ENCODE results near the gene BRF1. TPM values are rescaled to one million over a fixed set of nuclear protein-coding genes. Genes with fewer than 3 reads are reported as not detected.

BRF1 gene
- total RNA-seq, 1 donor from 2014 or later = 80.5 TPM

GRCh38 chr14:105178069-105178867 lies 122.5 kb downstream of the BRF1 start:
- DNase-seq (ENCODE audit: low read depth) = no peak

- DNase-seq (ENCODE audit: low read depth) = peak; percentile 92
These were observed 123.7 kb downstream of the BRF1 start for GRCh38 chr14:105177082-105177481.

GRCh38 chr14:105176513-105176912 lies 124.3 kb downstream of the BRF1 start:
- peak; percentile 85 for DNase-seq (ENCODE audit: low read depth)

GRCh38 chr14:105173901-105174894 lies 126.6 kb downstream of the BRF1 start:
- DNase-seq (ENCODE audit: low read depth) = no peak

- no peak for DNase-seq (ENCODE audit: low read depth)
These were observed 127.7 kb downstream of the BRF1 start for GRCh38 chr14:105173145-105173544.

- no peak for DNase-seq (ENCODE audit: low read depth)
These were observed 128.3 kb downstream of the BRF1 start for GRCh38 chr14:105172476-105172875.

GRCh38 chr14:105171004-105171673 lies 129.7 kb downstream of the BRF1 start:
- DNase-seq (ENCODE audit: low read depth) = peak; percentile 60

GRCh38 chr14:105169776-105170655 lies 130.8 kb downstream of the BRF1 start:
- DNase-seq (ENCODE audit: low read depth) = no peak

GRCh38 chr14:105168979-105169507 lies 131.8 kb downstream of the BRF1 start:
- no peak for DNase-seq (ENCODE audit: low read depth)

GRCh38 chr14:105168496-105168978 lies 132.3 kb downstream of the BRF1 start, which contains the start of gene JAG2:
Gene JAG2, minus strand, starts transcription at chr14:105168776. Its CDS starts 356 bp downstream, at chr14:105168420.
- peak; percentile 61 for DNase-seq (ENCODE audit: low read depth)

GRCh38 chr14:105168093-105168420 lies 132.7 kb downstream of the BRF1 start:
- DNase-seq (ENCODE audit: low read depth) = no peak

- peak; percentile 47 for DNase-seq (ENCODE audit: low read depth)
These were observed 133.3 kb downstream of the BRF1 start for GRCh38 chr14:105167303-105168092.

GRCh38 chr14:105166571-105167302 lies 134.1 kb downstream of the BRF1 start:
- DNase-seq (ENCODE audit: low read depth) = no peak

GRCh38 chr14:105165761-105166485 lies 134.9 kb downstream of the BRF1 start:
- peak; percentile 37 for DNase-seq (ENCODE audit: low read depth)

GRCh38 chr14:105165134-105165704 lies 135.6 kb downstream of the BRF1 start:
- peak; percentile 68 for DNase-seq (ENCODE audit: low read depth)

- peak; percentile 91 for DNase-seq (ENCODE audit: low read depth)
These were observed 137.6 kb downstream of the BRF1 start for GRCh38 chr14:105163040-105163742.

- DNase-seq (ENCODE audit: low read depth) = no peak
These were observed 138.2 kb downstream of the BRF1 start for GRCh38 chr14:105162669-105162979.

Data from myocyte (in vitro differentiated cells).